ENCODE data around the gene PIGT. TPM values are rescaled to one million over a fixed set of nuclear protein-coding genes. Genes with fewer than 3 reads are reported as not detected.
A peak's percentile ranks its signal among the peaks of the same experiment; 100 is the strongest.

PIGT gene
- total and polyA plus RNA-seq, 2 of the 13 experiments (the other 11 are each of a cell fraction or from before 2014, with no cell fraction given), result 65.9 to 74.1 TPM

DNA sequence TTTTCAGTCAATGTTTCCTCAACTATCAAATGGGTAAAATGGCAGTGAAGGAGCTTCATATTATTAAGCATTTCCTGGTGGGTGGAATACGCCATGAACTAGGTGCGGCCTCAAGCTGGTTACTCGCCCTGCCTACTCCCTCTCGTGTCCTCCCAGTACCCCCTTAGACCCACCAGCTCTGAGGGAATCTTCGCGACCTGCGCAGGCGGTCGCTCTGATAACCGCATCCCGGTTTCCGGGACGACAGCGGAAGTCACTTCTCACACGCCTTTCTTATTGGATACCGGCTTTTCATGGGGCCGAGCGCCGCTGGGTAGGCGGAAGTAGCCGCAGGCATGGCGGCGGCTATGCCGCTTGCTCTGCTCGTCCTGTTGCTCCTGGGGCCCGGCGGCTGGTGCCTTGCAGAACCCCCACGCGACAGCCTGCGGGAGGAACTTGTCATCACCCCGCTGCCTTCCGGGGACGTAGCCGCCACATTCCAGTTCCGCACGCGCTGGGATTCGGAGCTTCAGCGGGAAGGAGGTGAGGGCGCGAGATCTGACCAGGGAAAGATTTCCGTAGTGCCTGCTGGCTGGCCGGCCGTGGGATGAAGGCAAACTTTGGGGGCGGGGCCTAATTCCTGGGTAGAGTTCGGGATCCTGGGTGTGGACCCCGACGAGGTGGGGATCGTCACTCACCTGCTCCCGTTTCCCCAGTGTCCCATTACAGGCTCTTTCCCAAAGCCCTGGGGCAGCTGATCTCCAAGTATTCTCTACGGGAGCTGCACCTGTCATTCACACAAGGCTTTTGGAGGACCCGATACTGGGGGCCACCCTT, at the start of gene PIGT (continued):
- TF ChIP-seq ZBTB26 (CRISPR knock-in tag; IDR thresholded peaks at IDR 0.05; ENCODE audit: borderline replicate concordance), result peak; percentile 91; the same call in 1 of the 2 replicates
- no peak for TF ChIP-seq SMAD9 (CRISPR knock-in tag; IDR thresholded peaks at IDR 0.05)
- TF ChIP-seq ZNF710 (CRISPR knock-in tag; IDR thresholded peaks at IDR 0.05; ENCODE audit: borderline replicate concordance), result no peak
- TF ChIP-seq ZNF33B (CRISPR knock-in tag; IDR thresholded peaks at IDR 0.05), result peak; percentile 82
- TF ChIP-seq MNT (IDR thresholded peaks at IDR 0.05), result 0 out of 2 replicates have a peak, but pooled peaks have one; percentile 17
- no peak for TF ChIP-seq RORA (CRISPR knock-in tag; IDR thresholded peaks at IDR 0.05)
- TF ChIP-seq MYPOP (CRISPR knock-in tag; IDR thresholded peaks at IDR 0.05), result peak; percentile 92
- TF ChIP-seq MLLT10 (CRISPR knock-in tag; IDR thresholded peaks at IDR 0.05), result no peak
- TF ChIP-seq ZNF557 (CRISPR knock-in tag; IDR thresholded peaks at IDR 0.05), result peak; percentile 94
- TF ChIP-seq KAT7 (CRISPR knock-in tag; IDR thresholded peaks at IDR 0.05; ENCODE audit: borderline replicate concordance), result peak; percentile 97
- peak; percentile 97 for TF ChIP-seq KMT2A (CRISPR knock-in tag; IDR thresholded peaks at IDR 0.05)
- TF ChIP-seq, protein P1, sequence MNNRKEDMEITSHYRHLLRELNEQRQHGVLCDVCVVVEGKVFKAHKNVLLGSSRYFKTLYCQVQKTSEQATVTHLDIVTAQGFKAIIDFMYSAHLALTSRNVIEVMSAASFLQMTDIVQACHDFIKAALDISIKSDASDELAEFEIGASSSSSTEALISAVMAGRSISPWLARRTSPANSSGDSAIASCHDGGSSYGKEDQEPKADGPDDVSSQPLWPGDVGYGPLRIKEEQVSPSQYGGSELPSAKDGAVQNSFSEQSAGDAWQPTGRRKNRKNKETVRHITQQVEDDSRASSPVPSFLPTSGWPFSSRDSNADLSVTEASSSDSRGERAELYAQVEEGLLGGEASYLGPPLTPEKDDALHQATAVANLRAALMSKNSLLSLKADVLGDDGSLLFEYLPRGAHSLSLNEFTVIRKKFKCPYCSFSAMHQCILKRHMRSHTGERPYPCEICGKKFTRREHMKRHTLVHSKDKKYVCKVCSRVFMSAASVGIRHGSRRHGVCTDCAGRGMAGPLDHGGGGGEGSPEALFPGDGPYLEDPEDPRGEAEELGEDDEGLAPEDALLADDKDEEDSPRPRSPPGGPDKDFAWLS (CRISPR knock-in tag; IDR thresholded peaks at IDR 0.05; ENCODE audit: borderline replicate concordance), result no peak
- TF ChIP-seq SP4 (CRISPR knock-in tag; IDR thresholded peaks at IDR 0.05), result peak; percentile 79
- peak; percentile 84; the same call in 1 of the 2 replicates for TF ChIP-seq DNMT1 (CRISPR knock-in tag; IDR thresholded peaks at IDR 0.05)
- peak; percentile 53; the same call in 1 of the 2 replicates for TF ChIP-seq STAT5B (CRISPR knock-in tag; IDR thresholded peaks at IDR 0.05)
- peak; percentile 68 for TF ChIP-seq MIER2 (CRISPR knock-in tag; IDR thresholded peaks at IDR 0.05)
- peak; percentile 75; the same call in 1 of the 2 replicates for TF ChIP-seq MLXIP (CRISPR knock-in tag; IDR thresholded peaks at IDR 0.05; ENCODE audit: borderline replicate concordance)
- TF ChIP-seq ZNF17 (CRISPR knock-in tag; IDR thresholded peaks at IDR 0.05), result no peak

Measured in HepG2 (cell line).